ENCODE results near the gene TAS2R7.

The TAS2R7 gene

GRCh38 chr12:10783252-10783651, 19.2 kb downstream of the TAS2R7 start:
- H3K4me3 ChIP-seq (ENCODE audit: low read depth, low read length): no peak overlapping the region
- TF ChIP-seq CTCF (IDR thresholded peaks at IDR 0.05; ENCODE audit: low read depth, low read length): no peak

GRCh38 chr12:10779103-10779502, 23.3 kb downstream of the TAS2R7 start:
- no peak for TF ChIP-seq CTCF (IDR thresholded peaks at IDR 0.05; ENCODE audit: low read depth, low read length)

GRCh38 chr12:10771132-10771733, 31.2 kb downstream of the TAS2R7 start:
- peak; percentile 14; the same call in 1 of the 2 replicates for TF ChIP-seq CTCF (IDR thresholded peaks at IDR 0.05; ENCODE audit: low read depth, low read length)
- H3K4me3 ChIP-seq (ENCODE audit: low read depth, low read length): no peak overlapping the region

More at GRCh38 chr12:10779103-10779502, 23.3 kb downstream of the TAS2R7 start:
- H3K4me3 ChIP-seq (ENCODE audit: low read depth, low read length): no peak overlapping the region

GRCh38 chr12:10759657-10760056, 42.8 kb downstream of the TAS2R7 start:
- no peak overlapping the region for H3K4me3 ChIP-seq (ENCODE audit: low read depth, low read length)
- TF ChIP-seq CTCF (IDR thresholded peaks at IDR 0.05; ENCODE audit: low read depth, low read length): no peak

GRCh38 chr12:10756194-10756593, 46.2 kb downstream of the TAS2R7 start:
- TF ChIP-seq CTCF (IDR thresholded peaks at IDR 0.05; ENCODE audit: low read depth, low read length): no peak
- H3K4me3 ChIP-seq (ENCODE audit: low read depth, low read length): no peak overlapping the region

- no peak for TF ChIP-seq CTCF (IDR thresholded peaks at IDR 0.05; ENCODE audit: low read depth, low read length)
Observed at GRCh38 chr12:10753059-10753458, 49.4 kb downstream of the TAS2R7 start.

More at GRCh38 chr12:10753059-10753458, 49.4 kb downstream of the TAS2R7 start:
- H3K4me3 ChIP-seq (ENCODE audit: low read depth, low read length): no peak overlapping the region

All from WI38 (cell line).